Stomach smooth muscle (tissue), 2 donors: ENCODE results near the gene INTS11.
"Not testable (repeated sequence)": the region's sequence is repeated elsewhere in the genome, so short reads cannot be mapped to it uniquely, and the experiment has no call there.

Experiments used
- H3K27ac ChIP-seq: one replicate; pipeline ENCODE4 v1.7.0; 2013; ENCODE audit warnings: mild to moderate bottlenecking, low read length, inconsistent platforms
- H3K27me3 ChIP-seq, 2 donors: one replicate each; pipeline ENCODE4 v1.7.0; 2013; ENCODE audit warnings: low read length in 2 of 2; ENCODE audit not compliant: insufficient read depth in 2 of 2, control insufficient read depth in 1 of 2
- H3K36me3 ChIP-seq, 2 donors: one replicate each; pipeline ENCODE4 v1.7.0; 2013; ENCODE audit warnings: low read length in 2 of 2; ENCODE audit not compliant: control insufficient read depth in 2 of 2, insufficient read depth in 2 of 2
- H3K4me1 ChIP-seq: one replicate; pipeline ENCODE4 v1.7.0; 2013; ENCODE audit warnings: low read length; ENCODE audit not compliant: control insufficient read depth, insufficient read depth
- H3K4me3 ChIP-seq, 2 donors: one replicate each; pipeline ENCODE4 v1.7.0; 2013; ENCODE audit warnings: low read length in 2 of 2
- H3K9ac ChIP-seq, 2 donors: one replicate each; pipeline ENCODE4 v1.7.0; 2013; ENCODE audit warnings: low read length in 2 of 2, mild to moderate bottlenecking in 1 of 2
- H3K9me3 ChIP-seq, 2 donors: one replicate each; pipeline ENCODE4 v1.7.0; 2013; ENCODE audit warnings: low read length in 2 of 2; ENCODE audit not compliant: control insufficient read depth in 2 of 2
- donor health status: healthy.
- donor health status: Pancreatic carcinoma.

INTS11 gene

GRCh38 chr1:1324524-1325287, at the start of gene INTS11, which contains the start of gene CPTP:
Gene INTS11 (minus strand): TSS chr1:1324660. CDS start chr1:1324608, 52 bp downstream.
Gene CPTP (plus strand): TSS chr1:1324802. CDS start chr1:1326911, 2,109 bp downstream.
- H3K4me1 ChIP-seq: peaks cover 52% of the 10 kb centered on the region
- peaks cover 9 to 14% of the 10 kb centered on the region in 2 donors for H3K36me3 ChIP-seq
- H3K27me3 ChIP-seq: no peaks in the 10 kb centered on the region
- H3K9me3 ChIP-seq: no peaks in the 10 kb centered on the region
- H3K4me3 ChIP-seq: peak within 1 kb of the TSS; percentile 81 to 83
- H3K27ac ChIP-seq: peak within 1 kb of the TSS; percentile 62
- H3K9ac ChIP-seq: peak within 1 kb of the TSS; percentile 83 to 84

GRCh38 chr1:1373815-1374588, 49.5 kb upstream of the INTS11 start:
- Histone ChIP-seq H3K4me3 (peak overlapping the region; percentile 85 to 86), H3K4me1 (peaks cover 30% of the 10 kb centered on the region), H3K9me3 (no peaks in the 10 kb centered on the region), H3K9ac (peak overlapping the region; percentile 89 to 96), H3K27ac (peak overlapping the region; percentile 92), H3K27me3 (no peaks in the 10 kb centered on the region), H3K36me3 (peaks cover 3 to 7% of the 10 kb centered on the region in 2 donors)

- H3K27ac ChIP-seq: no peak overlapping the region
- no peaks in the 10 kb centered on the region for H3K27me3 ChIP-seq
- no peak overlapping the region for H3K9ac ChIP-seq
- no peak overlapping the region for H3K4me3 ChIP-seq
- no peaks in the 10 kb centered on the region for H3K9me3 ChIP-seq
- H3K4me1 ChIP-seq: peaks cover 30% of the 10 kb centered on the region
- peaks cover 3 to 7% of the 10 kb centered on the region in 2 donors for H3K36me3 ChIP-seq
Measured at GRCh38 chr1:1373051-1373814, 48.8 kb upstream of the INTS11 start.

GRCh38 chr1:1371746-1372711, 47.6 kb upstream of the INTS11 start:
- Histone ChIP-seq H3K27ac (no peak overlapping the region), H3K4me1 (peaks cover 30% of the 10 kb centered on the region), H3K36me3 (peaks cover 3 to 7% of the 10 kb centered on the region in 2 donors), H3K4me3 (peak overlapping the region in 1 of 2 donors; percentile 15), H3K27me3 (no peaks in the 10 kb centered on the region), H3K9ac (no peak overlapping the region), H3K9me3 (no peaks in the 10 kb centered on the region)

GRCh38 chr1:1371364-1371745, 46.9 kb upstream of the INTS11 start:
- no peak overlapping the region for H3K4me3 ChIP-seq
- peaks cover 30% of the 10 kb centered on the region for H3K4me1 ChIP-seq
- H3K9me3 ChIP-seq: no peaks in the 10 kb centered on the region
- no peak overlapping the region for H3K9ac ChIP-seq
- no peaks in the 10 kb centered on the region for H3K27me3 ChIP-seq
- H3K36me3 ChIP-seq: peaks cover 3 to 7% of the 10 kb centered on the region in 2 donors
- no peak overlapping the region for H3K27ac ChIP-seq

GRCh38 chr1:1370771-1371300, 46.4 kb upstream of the INTS11 start:
- Histone ChIP-seq H3K4me1 (peaks cover 27% of the 10 kb centered on the region), H3K36me3 (peaks cover 3 to 7% of the 10 kb centered on the region in 2 donors), H3K9me3 (no peaks in the 10 kb centered on the region), H3K27me3 (no peaks in the 10 kb centered on the region), H3K27ac (no peak overlapping the region), H3K9ac (no peak overlapping the region), H3K4me3 (no peak overlapping the region)

GRCh38 chr1:1370094-1370493, 45.6 kb upstream of the INTS11 start:
- H3K9me3 ChIP-seq, H3K36me3 ChIP-seq, H3K27ac ChIP-seq, H3K9ac ChIP-seq, H3K27me3 ChIP-seq, H3K4me3 ChIP-seq: not testable (repeated sequence)
- H3K4me1 ChIP-seq: peaks cover 27% of the 10 kb centered on the region

GRCh38 chr1:1367315-1367714, 42.9 kb upstream of the INTS11 start:
- Histone ChIP-seq H3K27me3 (no peaks in the 10 kb centered on the region), H3K4me3 (no peak overlapping the region), H3K9ac (no peak overlapping the region), H3K36me3 (no peaks in the 10 kb centered on the region), H3K9me3 (no peaks in the 10 kb centered on the region), H3K27ac (no peak overlapping the region), H3K4me1 (peaks cover 9% of the 10 kb centered on the region)

- H3K27me3 ChIP-seq: no peaks in the 10 kb centered on the region
- H3K9ac ChIP-seq: no peak overlapping the region
- H3K9me3 ChIP-seq: no peaks in the 10 kb centered on the region
- H3K36me3 ChIP-seq: no peaks in the 10 kb centered on the region
- H3K27ac ChIP-seq: no peak overlapping the region
- H3K4me1 ChIP-seq: peaks cover 7% of the 10 kb centered on the region
- no peak overlapping the region for H3K4me3 ChIP-seq
Measured at GRCh38 chr1:1366699-1367066, 42.2 kb upstream of the INTS11 start.
